ENCODE measurements around the gene GAS7. TPM values are rescaled to one million over a fixed set of nuclear protein-coding genes. Genes with fewer than 3 reads are reported as not detected.

Gene GAS7
- polyA plus RNA-seq, 4 donors = 14.1 to 55.7 (median 22.5) TPM

- DNase-seq (ENCODE audit: low read depth in 4 of 4, low spot score in 3 of 4) = peak in 1 of 4 donors; percentile 26
These were observed 238.9 kb downstream of the GAS7 start for GRCh38 chr17:9959377-9959981.

GRCh38 chr17:9958586-9959281 is 239.7 kb downstream of the GAS7 start:
- DNase-seq (ENCODE audit: low read depth in 4 of 4, low spot score in 3 of 4) = no peak

GRCh38 chr17:9957244-9957643 is 241.2 kb downstream of the GAS7 start:
- DNase-seq (ENCODE audit: low read depth in 4 of 4, low spot score in 3 of 4) = no peak

- DNase-seq (ENCODE audit: low read depth in 4 of 4, low spot score in 3 of 4) = no peak
These were observed 241.8 kb downstream of the GAS7 start for GRCh38 chr17:9956474-9957131.

GRCh38 chr17:9953492-9953891 is 244.9 kb downstream of the GAS7 start:
- no peak for DNase-seq (ENCODE audit: low read depth in 4 of 4, low spot score in 3 of 4)

- no peak for DNase-seq (ENCODE audit: low read depth in 4 of 4, low spot score in 3 of 4)
These were observed 246.6 kb downstream of the GAS7 start for GRCh38 chr17:9951803-9952202.

GRCh38 chr17:9948928-9949327 is 249.5 kb downstream of the GAS7 start:
- DNase-seq (ENCODE audit: low read depth in 4 of 4, low spot score in 3 of 4) = no peak

- no peak for DNase-seq (ENCODE audit: low read depth in 4 of 4, low spot score in 3 of 4)
These were observed 253.7 kb downstream of the GAS7 start for GRCh38 chr17:9944704-9945103.

- no peak for DNase-seq (ENCODE audit: low read depth in 4 of 4, low spot score in 3 of 4)
These were observed 255.1 kb downstream of the GAS7 start for GRCh38 chr17:9943343-9943742.

- DNase-seq (ENCODE audit: low read depth in 4 of 4, low spot score in 3 of 4) = no peak
These were observed 255.5 kb downstream of the GAS7 start for GRCh38 chr17:9942885-9943284.

- no peak for DNase-seq (ENCODE audit: low read depth in 4 of 4, low spot score in 3 of 4)
These were observed 257.1 kb downstream of the GAS7 start for GRCh38 chr17:9941305-9941704.

- DNase-seq (ENCODE audit: low read depth in 4 of 4, low spot score in 3 of 4) = no peak
These were observed 257.6 kb downstream of the GAS7 start for GRCh38 chr17:9940841-9941240.

- no peak for DNase-seq (ENCODE audit: low read depth in 4 of 4, low spot score in 3 of 4)
These were observed 259.6 kb downstream of the GAS7 start for GRCh38 chr17:9938764-9939163.

- DNase-seq (ENCODE audit: low read depth in 4 of 4, low spot score in 3 of 4) = no peak
These were observed 260.5 kb downstream of the GAS7 start for GRCh38 chr17:9937901-9938300.

- DNase-seq (ENCODE audit: low read depth in 4 of 4, low spot score in 3 of 4) = no peak
These were observed 261.1 kb downstream of the GAS7 start for GRCh38 chr17:9937241-9937761.

GRCh38 chr17:9936095-9936494 is 262.3 kb downstream of the GAS7 start:
- no peak for DNase-seq (ENCODE audit: low read depth in 4 of 4, low spot score in 3 of 4)

GRCh38 chr17:9935408-9935807 is 263.0 kb downstream of the GAS7 start:
- DNase-seq (ENCODE audit: low read depth in 4 of 4, low spot score in 3 of 4) = no peak

GRCh38 chr17:9934331-9934730 is 264.1 kb downstream of the GAS7 start:
- DNase-seq (ENCODE audit: low read depth in 4 of 4, low spot score in 3 of 4) = no peak

- DNase-seq (ENCODE audit: low read depth in 4 of 4, low spot score in 3 of 4) = no peak
These were observed 265.9 kb downstream of the GAS7 start for GRCh38 chr17:9932491-9932890.

- no peak for DNase-seq (ENCODE audit: low read depth in 4 of 4, low spot score in 3 of 4)
These were observed 267.2 kb downstream of the GAS7 start for GRCh38 chr17:9931144-9931741.

GRCh38 chr17:9929871-9930270 is 268.5 kb downstream of the GAS7 start:
- no peak for DNase-seq (ENCODE audit: low read depth in 4 of 4, low spot score in 3 of 4)
